T-helper 1 cell treated with Interleukin-12 subunit alpha and Interleukin-12 subunit beta and Interleukin-4 antibody, amounts not matched to agents 30 μg/mL and 1 μg/mL, for 36 hours (primary cell): ENCODE data around the gene CAMK2B.

ENCODE experiments used
- H3K27ac Mint-ChIP-seq: one replicate; pipeline ENCODE4 v1.8.0; 2021; ENCODE audit warnings: mild to moderate bottlenecking, mixed read lengths
- H3K27me3 Mint-ChIP-seq: one replicate; pipeline ENCODE4 v1.8.0; 2021; ENCODE audit warnings: low read depth, mixed read lengths
- H3K36me3 Mint-ChIP-seq: one replicate; pipeline ENCODE4 v1.8.0; 2021; ENCODE audit warnings: low read depth, mixed read lengths
- H3K4me1 Mint-ChIP-seq: one replicate; pipeline ENCODE4 v1.8.0; 2021; ENCODE audit warnings: low read depth, mixed read lengths
- H3K4me3 Mint-ChIP-seq: one replicate; pipeline ENCODE4 v1.8.0; 2021; ENCODE audit warnings: mild to moderate bottlenecking, moderate library complexity, mixed read lengths
- H3K9me3 Mint-ChIP-seq: one replicate; pipeline ENCODE4 v1.8.0; 2021; ENCODE audit warnings: mixed read lengths

The CAMK2B gene

GRCh38 chr7:44258865-44259546 is 66.4 kb downstream of the CAMK2B start:
- Mint-ChIP-seq H3K36me3 (peaks cover 2% of the 10 kb centered on the region), H3K9me3 (peaks cover 8% of the 10 kb centered on the region), H3K27me3 (no peaks in the 10 kb centered on the region), H3K4me1 (peaks cover 23% of the 10 kb centered on the region), H3K27ac (no peak overlapping the region), H3K4me3 (no peak overlapping the region)

GRCh38 chr7:44258423-44258760 is 67.0 kb downstream of the CAMK2B start:
- Mint-ChIP-seq H3K4me1 (peaks cover 23% of the 10 kb centered on the region), H3K4me3 (peak overlapping the region; percentile 66), H3K9me3 (peaks cover 8% of the 10 kb centered on the region), H3K36me3 (peaks cover 2% of the 10 kb centered on the region), H3K27me3 (no peaks in the 10 kb centered on the region), H3K27ac (peak overlapping the region; percentile 92)

- Mint-ChIP-seq H3K4me3 (peak overlapping the region; percentile 66), H3K36me3 (peaks cover 2% of the 10 kb centered on the region), H3K9me3 (peaks cover 8% of the 10 kb centered on the region), H3K4me1 (peaks cover 23% of the 10 kb centered on the region), H3K27me3 (no peaks in the 10 kb centered on the region), H3K27ac (peak overlapping the region; percentile 92)
Measured at GRCh38 chr7:44257618-44258422, 67.6 kb downstream of the CAMK2B start.

GRCh38 chr7:44257213-44257612 is 68.2 kb downstream of the CAMK2B start:
- Mint-ChIP-seq H3K4me3 (no peak overlapping the region), H3K27me3 (no peaks in the 10 kb centered on the region), H3K27ac (peak overlapping the region; percentile 92), H3K36me3 (peaks cover 2% of the 10 kb centered on the region), H3K4me1 (peaks cover 23% of the 10 kb centered on the region), H3K9me3 (peaks cover 8% of the 10 kb centered on the region)

GRCh38 chr7:44256459-44256858 is 68.9 kb downstream of the CAMK2B start:
- Mint-ChIP-seq H3K9me3 (peaks cover 8% of the 10 kb centered on the region), H3K4me3 (no peak overlapping the region), H3K27me3 (no peaks in the 10 kb centered on the region), H3K27ac (no peak overlapping the region), H3K4me1 (peaks cover 23% of the 10 kb centered on the region), H3K36me3 (peaks cover 2% of the 10 kb centered on the region)

GRCh38 chr7:44251881-44252280 is 73.5 kb downstream of the CAMK2B start:
- Mint-ChIP-seq H3K27ac (no peak overlapping the region), H3K36me3 (peaks cover 2% of the 10 kb centered on the region), H3K27me3 (no peaks in the 10 kb centered on the region), H3K4me1 (peaks cover 2% of the 10 kb centered on the region), H3K4me3 (no peak overlapping the region), H3K9me3 (peaks cover 8% of the 10 kb centered on the region)

- H3K4me3 Mint-ChIP-seq, result no peak overlapping the region
- H3K9me3 Mint-ChIP-seq, result peaks cover 8% of the 10 kb centered on the region
- H3K4me1 Mint-ChIP-seq, result peaks cover 2% of the 10 kb centered on the region
- peaks cover 2% of the 10 kb centered on the region for H3K36me3 Mint-ChIP-seq
- H3K27me3 Mint-ChIP-seq, result no peaks in the 10 kb centered on the region
- H3K27ac Mint-ChIP-seq, result no peak overlapping the region
Measured at GRCh38 chr7:44251269-44251668, 74.1 kb downstream of the CAMK2B start.

- H3K27ac Mint-ChIP-seq, result no peak overlapping the region
- H3K36me3 Mint-ChIP-seq, result peaks cover 2% of the 10 kb centered on the region
- H3K27me3 Mint-ChIP-seq, result no peaks in the 10 kb centered on the region
- H3K4me1 Mint-ChIP-seq, result peaks cover 2% of the 10 kb centered on the region
- peaks cover 5% of the 10 kb centered on the region for H3K9me3 Mint-ChIP-seq
- H3K4me3 Mint-ChIP-seq, result no peak overlapping the region
Measured at GRCh38 chr7:44249639-44250234, 75.7 kb downstream of the CAMK2B start.

- no peaks in the 10 kb centered on the region for H3K9me3 Mint-ChIP-seq
- H3K4me3 Mint-ChIP-seq, result no peak overlapping the region
- no peak overlapping the region for H3K27ac Mint-ChIP-seq
- H3K4me1 Mint-ChIP-seq, result peaks cover 2% of the 10 kb centered on the region
- H3K27me3 Mint-ChIP-seq, result no peaks in the 10 kb centered on the region
- no peaks in the 10 kb centered on the region for H3K36me3 Mint-ChIP-seq
Measured at GRCh38 chr7:44247868-44248651, 77.3 kb downstream of the CAMK2B start.

GRCh38 chr7:44246396-44247113 is 78.8 kb downstream of the CAMK2B start:
- H3K4me1 Mint-ChIP-seq, result peaks cover 2% of the 10 kb centered on the region
- no peaks in the 10 kb centered on the region for H3K9me3 Mint-ChIP-seq
- no peak overlapping the region for H3K27ac Mint-ChIP-seq
- no peak overlapping the region for H3K4me3 Mint-ChIP-seq
- no peaks in the 10 kb centered on the region for H3K36me3 Mint-ChIP-seq
- H3K27me3 Mint-ChIP-seq, result no peaks in the 10 kb centered on the region

- Mint-ChIP-seq H3K9me3 (no peaks in the 10 kb centered on the region), H3K27me3 (no peaks in the 10 kb centered on the region), H3K27ac (no peak overlapping the region), H3K4me1 (peaks cover 2% of the 10 kb centered on the region), H3K4me3 (no peak overlapping the region), H3K36me3 (no peaks in the 10 kb centered on the region)
Measured at GRCh38 chr7:44244282-44244681, 81.1 kb downstream of the CAMK2B start.

GRCh38 chr7:44242091-44242490 is 83.3 kb downstream of the CAMK2B start:
- Mint-ChIP-seq H3K4me3 (no peak overlapping the region), H3K27ac (no peak overlapping the region), H3K36me3 (no peaks in the 10 kb centered on the region), H3K9me3 (no peaks in the 10 kb centered on the region), H3K4me1 (no peaks in the 10 kb centered on the region), H3K27me3 (no peaks in the 10 kb centered on the region)

GRCh38 chr7:44240983-44241510 is 84.3 kb downstream of the CAMK2B start:
- H3K9me3 Mint-ChIP-seq, result no peaks in the 10 kb centered on the region
- H3K36me3 Mint-ChIP-seq, result no peaks in the 10 kb centered on the region
- H3K4me3 Mint-ChIP-seq, result peak overlapping the region; percentile 9
- no peak overlapping the region for H3K27ac Mint-ChIP-seq
- no peaks in the 10 kb centered on the region for H3K27me3 Mint-ChIP-seq
- no peaks in the 10 kb centered on the region for H3K4me1 Mint-ChIP-seq

- Mint-ChIP-seq H3K36me3 (no peaks in the 10 kb centered on the region), H3K27me3 (no peaks in the 10 kb centered on the region), H3K9me3 (no peaks in the 10 kb centered on the region), H3K4me3 (no peak overlapping the region), H3K27ac (no peak overlapping the region), H3K4me1 (no peaks in the 10 kb centered on the region)
Measured at GRCh38 chr7:44240376-44240775, 85.0 kb downstream of the CAMK2B start.
